ENCODE data around the gene FOXP1. TPM values are rescaled to one million over a fixed set of nuclear protein-coding genes. Genes with fewer than 3 reads are reported as not detected.
A peak's percentile ranks its signal among the peaks of the same experiment; 100 is the strongest.

The FOXP1 gene
- total RNA-seq, 1 experiment from 2014 or later, result 75.3 TPM

- Histone ChIP-seq H3K9me3 (ENCODE audit: control insufficient read depth, low read depth, low read length) (no peaks in the 10 kb centered on the region), H2BK5ac (ENCODE audit: insufficient read length, low read length) (no peak overlapping the region), H2BK120ac (ENCODE audit: low read depth, low read length, poor library complexity, severe bottlenecking) (no peak overlapping the region), H3K9ac (ENCODE audit: extremely low read depth, insufficient read length, low read length) (no peak overlapping the region), H3K56ac (ENCODE audit: insufficient read length, low read depth, low read length) (no peak overlapping the region), H2AK5ac (ENCODE audit: insufficient read length, low read length) (no peak overlapping the region), H4K20me1 (ENCODE audit: control insufficient read depth, insufficient read depth, insufficient read length) (no peaks in the 10 kb centered on the region), H3K79me1 (ENCODE audit: insufficient read depth, low read depth, low read length, poor library complexity, severe bottlenecking) (no peaks in the 10 kb centered on the region), H3K27ac (ENCODE audit: insufficient read length, low read depth, low read length) (no peak overlapping the region), H2AFZ (ENCODE audit: low read length) (no peak overlapping the region), H3K14ac (ENCODE audit: insufficient read depth, low read length) (no peak overlapping the region), H3K23ac (ENCODE audit: insufficient read length, low read depth, low read length) (no peak overlapping the region), H2BK12ac (ENCODE audit: insufficient read length, low read depth, low read length) (no peak overlapping the region), H4K5ac (ENCODE audit: insufficient read length, low read depth, low read length) (no peak overlapping the region), H3T11ph (ENCODE audit: low read length) (no peak overlapping the region), H3K4me2 (ENCODE audit: insufficient read depth, insufficient read length, low read length) (no peak overlapping the region), H4K91ac (ENCODE audit: insufficient read length, low read depth, low read length) (no peak overlapping the region), H3K27me3 (ENCODE audit: insufficient read depth, low read length) (no peaks in the 10 kb centered on the region), H2BK15ac (ENCODE audit: low read depth, low read length) (no peak overlapping the region), H3K4ac (ENCODE audit: low read depth, low read length) (no peak overlapping the region), H2BK20ac (ENCODE audit: low read depth, low read length, poor library complexity, severe bottlenecking) (no peak overlapping the region), H4K8ac (replicated peaks; ENCODE audit: insufficient read length, low read depth, low read length) (no peak overlapping the region), H3K23me2 (ENCODE audit: insufficient read length, low read depth, low read length, poor library complexity, severe bottlenecking) (no peaks in the 10 kb centered on the region), H3K79me2 (ENCODE audit: insufficient read depth, low read length) (no peaks in the 10 kb centered on the region; the same call in 1 of the 2 replicates), H3K18ac (ENCODE audit: insufficient read length, low read depth, low read length) (no peak overlapping the region), H3K4me1 (ENCODE audit: insufficient read depth, low read length) (no peaks in the 10 kb centered on the region)
- no peaks in the 10 kb centered on the region for H3K9me3 Mint-ChIP-seq
- DNase-seq, result no peak
- WGBS (ENCODE audit: extremely low coverage, insufficient read length, low lambda C conversion rate), result no CpG with 5 or more reads among the region's 5 CpGs
- peaks cover 16 to 17% of the 10 kb centered on the region in 2 experiments for H3K4me1 Mint-ChIP-seq
- H3K4me3 Mint-ChIP-seq, result no peak overlapping the region
- 0 out of 7 replicates have a peak overlapping the region, but pooled peaks of 1 of the 3 experiments have one; percentile 46 for H3K27ac Mint-ChIP-seq
- no peaks in the 10 kb centered on the region for H3K27me3 Mint-ChIP-seq (ENCODE audit: low read depth)
- H3K36me3 Mint-ChIP-seq (ENCODE audit: insufficient read depth in 1 of 3, low read depth in 3 of 3), result peaks cover 0 to 11% (median 4%) of the 10 kb centered on the region in 3 experiments; a peak in 5 of 7 replicates
- no peak for TF ChIP-seq CTCF (conservative IDR thresholded peaks at IDR 0.05)
Observed at GRCh38 chr3:71097557-71097956, 486.0 kb downstream of the FOXP1 start.

Measured in H9 (cell line).